ENCODE data around the gene KCNJ4.

KCNJ4 gene

GRCh38 chr22:38423512-38424503, 31.2 kb downstream of the KCNJ4 start:
- DNase-seq (ENCODE audit: insufficient read length, low spot score): no peak
- TF ChIP-seq CTCF (IDR thresholded peaks at IDR 0.05; ENCODE audit: insufficient read depth, missing control alignments): no peak
- FAIRE-seq: no peak

- DNase-seq (ENCODE audit: insufficient read length, low spot score) (no peak), FAIRE-seq (no peak)
- no peak for TF ChIP-seq CTCF (IDR thresholded peaks at IDR 0.05; ENCODE audit: insufficient read depth, missing control alignments)
Observed at GRCh38 chr22:38422611-38423511, 32.1 kb downstream of the KCNJ4 start.

- TF ChIP-seq CTCF (IDR thresholded peaks at IDR 0.05; ENCODE audit: insufficient read depth, missing control alignments): no peak
- no peak for FAIRE-seq
- DNase-seq (ENCODE audit: insufficient read length, low spot score): no peak
Observed at GRCh38 chr22:38420734-38421133, 34.3 kb downstream of the KCNJ4 start.

GRCh38 chr22:38419858-38420160, 35.2 kb downstream of the KCNJ4 start:
- TF ChIP-seq CTCF (IDR thresholded peaks at IDR 0.05; ENCODE audit: insufficient read depth, missing control alignments): no peak
- DNase-seq (ENCODE audit: insufficient read length, low spot score): no peak
- FAIRE-seq: no peak

- no peak for TF ChIP-seq CTCF (IDR thresholded peaks at IDR 0.05; ENCODE audit: insufficient read depth, missing control alignments)
- no peak for DNase-seq (ENCODE audit: insufficient read length, low spot score)
- FAIRE-seq: no peak
Observed at GRCh38 chr22:38419121-38419857, 35.7 kb downstream of the KCNJ4 start.

- DNase-seq (ENCODE audit: insufficient read length, low spot score) (no peak), FAIRE-seq (no peak)
- no peak for TF ChIP-seq CTCF (IDR thresholded peaks at IDR 0.05; ENCODE audit: insufficient read depth, missing control alignments)
Observed at GRCh38 chr22:38418589-38418988, 36.4 kb downstream of the KCNJ4 start.
